Keratinocyte (primary cell): ENCODE data around the gene UBQLN1.

Source experiments
- EZH2 ChIP-seq: IDR thresholded peaks from one replicate; pipeline ENCODE4 v1.6.1; 2012; ENCODE audit warnings: inconsistent platforms, mild to moderate bottlenecking, low read length, moderate library complexity
- TF ChIP-seq, protein P1 (sequence below), 3 experiments: IDR thresholded peaks in 1 of 3; conservative IDR thresholded peaks in 1 of 3; optimal IDR thresholded peaks in 1 of 3; 2 replicates in 2 of 3; 3 replicates in 1 of 3; pipeline versions ENCODE3 to v1.5.1; 2011; ENCODE audit warnings: low read length in 3 of 3, mild to moderate bottlenecking in 3 of 3, moderate library complexity in 2 of 3, control low read depth in 1 of 3, inconsistent platforms in 1 of 3; ENCODE audit not compliant: insufficient read depth in 2 of 3; ENCODE audit errors: extremely low read depth in 1 of 3

- TF ChIP-seq, protein P1, sequence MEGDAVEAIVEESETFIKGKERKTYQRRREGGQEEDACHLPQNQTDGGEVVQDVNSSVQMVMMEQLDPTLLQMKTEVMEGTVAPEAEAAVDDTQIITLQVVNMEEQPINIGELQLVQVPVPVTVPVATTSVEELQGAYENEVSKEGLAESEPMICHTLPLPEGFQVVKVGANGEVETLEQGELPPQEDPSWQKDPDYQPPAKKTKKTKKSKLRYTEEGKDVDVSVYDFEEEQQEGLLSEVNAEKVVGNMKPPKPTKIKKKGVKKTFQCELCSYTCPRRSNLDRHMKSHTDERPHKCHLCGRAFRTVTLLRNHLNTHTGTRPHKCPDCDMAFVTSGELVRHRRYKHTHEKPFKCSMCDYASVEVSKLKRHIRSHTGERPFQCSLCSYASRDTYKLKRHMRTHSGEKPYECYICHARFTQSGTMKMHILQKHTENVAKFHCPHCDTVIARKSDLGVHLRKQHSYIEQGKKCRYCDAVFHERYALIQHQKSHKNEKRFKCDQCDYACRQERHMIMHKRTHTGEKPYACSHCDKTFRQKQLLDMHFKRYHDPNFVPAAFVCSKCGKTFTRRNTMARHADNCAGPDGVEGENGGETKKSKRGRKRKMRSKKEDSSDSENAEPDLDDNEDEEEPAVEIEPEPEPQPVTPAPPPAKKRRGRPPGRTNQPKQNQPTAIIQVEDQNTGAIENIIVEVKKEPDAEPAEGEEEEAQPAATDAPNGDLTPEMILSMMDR (optimal IDR thresholded peaks at IDR 0.05 in 1 of 3, IDR thresholded peaks at IDR 0.05 in 1 of 3, conservative IDR thresholded peaks at IDR 0.05 in 1 of 3; ENCODE audit: extremely low read depth in 1 of 3, insufficient read depth in 2 of 3, low read length in 3 of 3) = no peak
- TF ChIP-seq EZH2 = no peak
These were observed 70.9 kb downstream of the UBQLN1 start for GRCh38 chr9:83636813-83637212.
